Vagina (tissue), 2 donors: ENCODE measurements around the gene TFPI. TPM values are rescaled to one million over a fixed set of nuclear protein-coding genes. Genes with fewer than 3 reads are reported as not detected.
A peak's percentile ranks its signal among the peaks of the same experiment; 100 is the strongest.
"Not testable (repeated sequence)": the region's sequence is repeated elsewhere in the genome, so short reads cannot be mapped to it uniquely, and the experiment has no call there.

Experiments
- DNase-seq, 2 donors: peaks; one replicate each; pipeline ENCODE4 v3.0.0-alpha.2; 2017; ENCODE audit errors: extremely low spot score in 2 of 2
- H3K27ac ChIP-seq: fragments of 200-600 bp; sonication (generic); one replicate; pipeline ENCODE4 v1.5.1; 2019
- H3K27me3 ChIP-seq: fragments of 200-600 bp; sonication (generic); one replicate; pipeline ENCODE4 v1.5.1; 2019
- H3K36me3 ChIP-seq, 2 donors: fragments of 200-600 bp; sonication (generic); one replicate each; pipeline ENCODE4 v1.5.1; 2017 to 2019
- H3K4me1 ChIP-seq: fragments of 200-600 bp; sonication (generic); one replicate; pipeline ENCODE4 v1.5.1; 2019
- H3K4me3 ChIP-seq, 2 donors: fragments of 200-600 bp; sonication (generic); 1 replicate in 1 of 2; 2 replicates in 1 of 2; pipeline ENCODE4 v1.5.1; 2016 to 2019
- H3K9me3 ChIP-seq: fragments of 200-600 bp; sonication (generic); one replicate; pipeline ENCODE4 v1.5.1; 2019
- CTCF ChIP-seq, 3 experiments: fragments of 450-650 bp in 2 of 3; fragments of 200-600 bp in 1 of 3; sonication (generic) in 1 of 3; IDR thresholded peaks; one replicate each; pipeline ENCODE4 v1.5.1; 2017 to 2019; ENCODE audit warnings: antibody characterized with exemption in 3 of 3, mild to moderate bottlenecking in 2 of 3, moderate library complexity in 2 of 3
- POLR2A ChIP-seq, 2 donors: fragments of 450-650 bp; IDR thresholded peaks; one replicate each; pipeline ENCODE4 v1.6.1; 2017; ENCODE audit warnings: antibody characterized with exemption in 2 of 2, mild to moderate bottlenecking in 2 of 2, moderate library complexity in 2 of 2
- POLR2AphosphoS5 ChIP-seq, 2 donors: sonication (generic); formaldehyde crosslinking; IDR thresholded peaks; one replicate each; pipeline ENCODE4 v1.9.0; 2017; ENCODE audit warnings: antibody characterized with exemption in 2 of 2, mild to moderate bottlenecking in 2 of 2, low read depth in 1 of 2; ENCODE audit not compliant: insufficient read depth in 1 of 2
- intact Hi-C: fragments of 100-400 bp; cut with DNase I; formaldehyde crosslinking; loops from one replicate; pipeline ENCODE4 v1.15.1; 2023
- total RNA-seq: library from RNA; depleted of rRNA; stranded (reverse); fragments of >200 nt; gene quantifications from one replicate; pipeline ENCODE4 v1.2.3, GENCODE V29; 2016

The TFPI gene
- total RNA-seq, 1 donor from 2014 or later, result 68.8 TPM

DNA sequence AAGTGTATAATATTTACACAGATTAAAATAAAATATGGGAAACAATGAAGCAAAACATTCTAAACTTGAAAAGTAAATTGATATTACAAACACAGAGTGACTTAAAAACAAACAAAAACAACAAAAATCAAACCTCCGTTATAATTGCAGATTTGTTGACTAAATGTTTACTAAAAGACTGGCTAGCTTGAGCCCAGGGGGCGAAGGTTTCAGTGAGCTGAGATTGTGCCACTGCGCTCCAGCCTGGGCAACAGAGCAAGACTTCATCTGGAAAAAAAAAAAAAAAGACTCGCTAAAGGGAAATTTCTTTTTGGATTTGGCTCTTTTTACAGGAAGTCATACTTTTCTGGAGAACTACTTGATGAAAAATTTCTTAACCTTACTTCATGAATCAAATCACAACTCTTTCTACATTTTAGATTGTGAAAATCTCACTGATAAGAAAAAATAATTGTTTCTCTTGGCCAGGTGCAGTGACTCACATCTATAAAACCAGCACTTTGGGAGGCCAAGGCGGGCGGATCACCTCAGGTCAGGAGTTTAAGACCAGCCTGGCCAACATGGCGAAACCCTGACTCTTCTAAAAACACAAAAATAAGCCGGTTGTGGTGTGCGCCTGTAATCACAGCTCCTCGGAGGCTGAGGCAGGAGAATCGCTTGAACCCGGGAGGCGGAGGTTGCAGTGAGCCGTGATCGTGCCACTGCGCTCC, 9.7 kb downstream of the TFPI start:
- Histone ChIP-seq H3K27me3 (no peaks in the 10 kb centered on the region), H3K9me3 (no peaks in the 10 kb centered on the region), H3K4me1 (peaks cover 26% of the 10 kb centered on the region), H3K27ac (peak overlapping the region; percentile 75), H3K4me3 (no peak overlapping the region), H3K36me3 (no peaks in the 10 kb centered on the region)
- intact Hi-C loops, result no loop called here
- DNase-seq, result no peak
- TF ChIP-seq POLR2AphosphoS5 (IDR thresholded peaks at IDR 0.05; ENCODE audit: insufficient read depth in 1 of 2, low read depth in 1 of 2) (no peak), POLR2A (IDR thresholded peaks at IDR 0.05) (no peak), CTCF (IDR thresholded peaks at IDR 0.05) (no peak)

GRCh38 chr2:187543488-187543887, 10.7 kb downstream of the TFPI start:
- TF ChIP-seq POLR2A (IDR thresholded peaks at IDR 0.05), result no peak
- TF ChIP-seq CTCF (IDR thresholded peaks at IDR 0.05), result no peak
- no peak for TF ChIP-seq POLR2AphosphoS5 (IDR thresholded peaks at IDR 0.05; ENCODE audit: insufficient read depth in 1 of 2, low read depth in 1 of 2)
- intact Hi-C loops, result no loop called here
- Histone ChIP-seq H3K27me3 (no peaks in the 10 kb centered on the region), H3K4me3 (no peak overlapping the region), H3K27ac (peak overlapping the region; percentile 75), H3K9me3 (no peaks in the 10 kb centered on the region), H3K4me1 (peaks cover 23% of the 10 kb centered on the region), H3K36me3 (no peaks in the 10 kb centered on the region)
- DNase-seq, result no peak

- H3K4me3 ChIP-seq, result no peak overlapping the region
- H3K27me3 ChIP-seq, result no peaks in the 10 kb centered on the region
- H3K4me1 ChIP-seq, result peaks cover 23% of the 10 kb centered on the region
- no peaks in the 10 kb centered on the region for H3K9me3 ChIP-seq
- no peak for TF ChIP-seq CTCF (IDR thresholded peaks at IDR 0.05)
- TF ChIP-seq POLR2A (IDR thresholded peaks at IDR 0.05), result no peak
- TF ChIP-seq POLR2AphosphoS5 (IDR thresholded peaks at IDR 0.05; ENCODE audit: insufficient read depth in 1 of 2, low read depth in 1 of 2), result no peak
- H3K27ac ChIP-seq, result peak overlapping the region; percentile 79
- DNase-seq, result no peak
- H3K36me3 ChIP-seq, result no peaks in the 10 kb centered on the region
- intact Hi-C loops, result no loop called here
Observed at GRCh38 chr2:187542123-187542522, 12.1 kb downstream of the TFPI start.

DNA sequence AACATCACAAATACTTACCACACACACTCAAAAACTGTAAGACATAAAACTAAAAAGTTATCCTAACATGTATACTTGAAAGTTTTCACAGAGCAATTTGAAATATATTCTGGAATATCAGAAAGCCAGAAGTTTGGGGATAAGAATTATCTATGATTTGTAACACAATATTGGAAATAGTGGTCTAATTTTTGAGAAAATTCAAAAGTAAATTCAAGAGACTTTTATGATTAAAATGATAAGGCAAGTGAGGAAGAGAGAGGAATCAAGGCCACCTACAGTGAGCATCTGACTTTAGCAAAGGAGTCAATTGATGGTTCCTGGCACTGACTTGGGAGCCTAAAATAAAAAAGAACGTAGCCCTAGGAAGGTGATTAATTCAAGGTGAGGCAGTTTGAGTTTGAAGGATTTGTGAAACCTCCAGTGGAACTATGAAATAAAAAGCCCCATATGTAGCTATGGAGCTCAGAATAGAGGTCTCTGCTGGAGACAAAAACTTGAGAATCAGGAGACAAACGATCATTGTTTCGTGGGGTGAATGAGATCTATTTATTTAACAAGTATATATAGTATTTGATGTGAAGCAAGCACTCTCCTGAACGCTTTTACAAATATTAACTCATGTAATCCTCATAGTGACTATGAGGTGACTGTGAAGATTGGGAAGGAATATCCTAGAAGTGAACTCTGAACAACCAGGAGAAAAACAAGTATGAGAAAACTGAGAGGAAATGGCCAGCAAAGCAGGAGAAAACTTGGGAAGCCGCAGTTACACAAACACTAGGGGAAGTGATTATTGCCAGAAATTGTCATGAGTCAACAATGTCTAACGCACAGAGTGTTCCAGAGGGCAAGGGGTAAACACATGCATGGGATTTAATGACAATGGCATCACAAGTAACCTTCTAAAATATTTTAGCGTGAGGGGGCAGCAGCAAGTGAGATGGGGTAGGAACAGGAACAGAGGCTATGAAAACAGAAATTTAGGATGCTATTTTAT, 12.8 kb downstream of the TFPI start:
- peaks cover 20% of the 10 kb centered on the region for H3K4me1 ChIP-seq
- intact Hi-C loops, result no loop called here
- H3K27ac ChIP-seq, result peak overlapping the region; percentile 79
- no peak for DNase-seq
- TF ChIP-seq POLR2A (IDR thresholded peaks at IDR 0.05) (no peak), POLR2AphosphoS5 (IDR thresholded peaks at IDR 0.05; ENCODE audit: insufficient read depth in 1 of 2, low read depth in 1 of 2) (peak in 1 of 2 donors; percentile 76), CTCF (IDR thresholded peaks at IDR 0.05) (no peak)
- H3K9me3 ChIP-seq, result no peaks in the 10 kb centered on the region
- no peaks in the 10 kb centered on the region for H3K27me3 ChIP-seq
- no peaks in the 10 kb centered on the region for H3K36me3 ChIP-seq
- H3K4me3 ChIP-seq, result no peak overlapping the region

DNA sequence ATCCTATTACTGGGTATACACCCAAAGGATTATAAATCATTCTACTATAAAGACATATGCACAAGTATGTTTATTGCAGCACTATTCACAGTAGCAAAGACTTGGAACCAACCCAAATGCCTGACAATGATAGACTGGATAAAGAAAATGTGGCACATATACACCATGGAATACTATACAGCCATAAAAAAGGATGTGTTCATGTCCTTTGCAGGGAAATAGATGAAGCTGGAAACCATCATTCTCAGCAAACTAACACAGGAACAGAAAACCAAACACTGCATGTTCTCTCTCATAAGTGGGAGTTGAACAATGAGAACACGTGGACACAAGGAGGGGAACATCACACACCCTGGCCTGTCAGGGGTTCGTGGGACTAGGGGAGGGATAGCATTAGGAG, 16.0 kb downstream of the TFPI start:
- H3K9me3 ChIP-seq, H3K36me3 ChIP-seq, H3K27me3 ChIP-seq, DNase-seq, H3K4me1 ChIP-seq, H3K27ac ChIP-seq, intact Hi-C loops, H3K4me3 ChIP-seq: not testable (repeated sequence)

GRCh38 chr2:187535381-187535780, 18.9 kb downstream of the TFPI start:
- H3K27me3 ChIP-seq, H3K4me3 ChIP-seq, H3K36me3 ChIP-seq, intact Hi-C loops, H3K9me3 ChIP-seq, H3K27ac ChIP-seq, H3K4me1 ChIP-seq, DNase-seq: not testable (repeated sequence)
